ENCODE measurements around the gene DTNB. TPM values are rescaled to one million over a fixed set of nuclear protein-coding genes. Genes with fewer than 3 reads are reported as not detected.
"Not testable (repeated sequence)": the region's sequence is repeated elsewhere in the genome, so short reads cannot be mapped to it uniquely, and the experiment has no call there.

Gene DTNB
- total and polyA plus RNA-seq, 2 donors (not counting 3 experiments of a cell fraction or from before 2014, with no cell fraction given): 11.5 to 17.0 TPM

- no peak overlapping the region for H2AFZ ChIP-seq (ENCODE audit: low read depth, low read length)
- dilution Hi-C loops (cut with MboI; ENCODE audit: extremely low pct_ligation_motif_present, low sequenced_read_pairs) (no loop called here), intact Hi-C loops (cut with micrococcal nuclease) (no loop called here)
- peaks cover 4% of the 10 kb centered on the region for H3K4me1 ChIP-seq (ENCODE audit: control insufficient read depth, extremely low read depth, insufficient read depth, low read length)
- H3K9me1 ChIP-seq (replicated peaks; ENCODE audit: control insufficient read depth, extremely low read depth, insufficient read depth, low read length): no peaks in the 10 kb centered on the region
- no peaks in the 10 kb centered on the region for H3K36me3 ChIP-seq (ENCODE audit: control insufficient read depth in 2 of 2, extremely low read depth in 1 of 2, insufficient read depth in 2 of 2, low read length in 2 of 2)
- no TSS peak for BruUV-seq (replicated peaks)
- H4K20me1 ChIP-seq (replicated peaks; ENCODE audit: control insufficient read depth, extremely low read depth, insufficient read depth, low read length): no peaks in the 10 kb centered on the region
- no peaks in the 10 kb centered on the region for H3K9me3 ChIP-seq (replicated peaks; ENCODE audit: control insufficient read depth, insufficient read depth, low read length)
- POLR2A ChIA-PET: no interaction called here
- no peak overlapping the region for H3K9ac ChIP-seq (replicated peaks; ENCODE audit: extremely low read depth, insufficient read depth, low read length)
- no peak for DNase-seq (ENCODE audit: low read depth, low spot score)
- H3K4me2 ChIP-seq (ENCODE audit: insufficient read depth, low read length): no peak overlapping the region
- CTCF ChIA-PET: interaction anchor here (1.6 to 8.1 kb wide), 3 partner anchors 51 to 283 kb away, joined by 3 to 561 read pairs (median 27); no protein-coding TSS in a partner anchor
- H3K27ac ChIP-seq (ENCODE audit: insufficient read depth, low read depth, low read length): no peak overlapping the region
- no peak for TF ChIP-seq EZH2 (IDR thresholded peaks at IDR 0.05; ENCODE audit: borderline replicate concordance, low read depth, low read length, severe bottlenecking)
- TF ChIP-seq, protein P1, sequence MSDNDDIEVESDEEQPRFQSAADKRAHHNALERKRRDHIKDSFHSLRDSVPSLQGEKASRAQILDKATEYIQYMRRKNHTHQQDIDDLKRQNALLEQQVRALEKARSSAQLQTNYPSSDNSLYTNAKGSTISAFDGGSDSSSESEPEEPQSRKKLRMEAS (IDR thresholded peaks at IDR 0.05; ENCODE audit: insufficient read depth, insufficient read length): no peak
- TF ChIP-seq CTCF (IDR thresholded peaks at IDR 0.05; ENCODE audit: extremely low read depth in 1 of 2, insufficient read depth in 1 of 2, low read depth in 1 of 2, low read length in 2 of 2): no peak
- no peaks in the 10 kb centered on the region for H3K27me3 ChIP-seq (ENCODE audit: control insufficient read depth in 2 of 2, insufficient read depth in 2 of 2, low read length in 2 of 2)
- no peaks in the 10 kb centered on the region for H3K79me2 ChIP-seq (ENCODE audit: control insufficient read depth, insufficient read depth, low read length)
- no peak overlapping the region for H3K4me3 ChIP-seq (replicated peaks in 1 of 3; ENCODE audit: insufficient read depth in 1 of 3, low read depth in 1 of 3, low read length in 3 of 3)
- no peak for FAIRE-seq
Measured at GRCh38 chr2:25666218-25666617, 7.2 kb downstream of the DTNB start.

GRCh38 chr2:25665429-25665828, 7.9 kb downstream of the DTNB start:
- dilution Hi-C loops (cut with MboI; ENCODE audit: extremely low pct_ligation_motif_present, low sequenced_read_pairs); H3K4me1 ChIP-seq (ENCODE audit: control insufficient read depth, extremely low read depth, insufficient read depth, low read length); H2AFZ ChIP-seq (ENCODE audit: low read depth, low read length); H3K9me1 ChIP-seq (replicated peaks; ENCODE audit: control insufficient read depth, extremely low read depth, insufficient read depth, low read length); H3K4me2 ChIP-seq (ENCODE audit: insufficient read depth, low read length); H4K20me1 ChIP-seq (replicated peaks; ENCODE audit: control insufficient read depth, extremely low read depth, insufficient read depth, low read length); H3K4me3 ChIP-seq (replicated peaks in 1 of 3; ENCODE audit: insufficient read depth in 1 of 3, low read depth in 1 of 3, low read length in 3 of 3); BruUV-seq (replicated peaks); H3K27me3 ChIP-seq (ENCODE audit: control insufficient read depth in 2 of 2, insufficient read depth in 2 of 2, low read length in 2 of 2); H3K9me3 ChIP-seq (replicated peaks; ENCODE audit: control insufficient read depth, insufficient read depth, low read length); DNase-seq (ENCODE audit: low read depth, low spot score); H3K36me3 ChIP-seq (ENCODE audit: control insufficient read depth in 2 of 2, extremely low read depth in 1 of 2, insufficient read depth in 2 of 2, low read length in 2 of 2); H3K27ac ChIP-seq (ENCODE audit: insufficient read depth, low read depth, low read length); intact Hi-C loops (cut with micrococcal nuclease); FAIRE-seq; H3K9ac ChIP-seq (replicated peaks; ENCODE audit: extremely low read depth, insufficient read depth, low read length); H3K79me2 ChIP-seq (ENCODE audit: control insufficient read depth, insufficient read depth, low read length): not testable (repeated sequence)
- POLR2A ChIA-PET: interaction anchor here (0.7 kb wide), 1 partner anchor 257 kb away, joined by 4 read pairs; no protein-coding TSS in a partner anchor
- CTCF ChIA-PET: interaction anchor here (0.6 to 8.1 kb wide), 48 partner anchors 8 to 469 kb away, joined by 3 to 561 read pairs (median 5); partner anchors contain the start of gene DTNB
